A549 (cell line): ENCODE results near the gene VIL1. TPM values are rescaled to one million over a fixed set of nuclear protein-coding genes. Genes with fewer than 3 reads are reported as not detected.
A peak's percentile ranks its signal among the peaks of the same experiment; 100 is the strongest.

Experiments
- ATAC-seq, 2 experiments: fragments of 200-7000 bp in 1 of 2; fragments of >200 bp in 1 of 2; cut with Nextera tagmentation in 1 of 2; cut with Tn5 transposase in 1 of 2; 3 replicates each; pipeline versions ENCODE4 v1.8.0 to v1.9.1; 2018 to 2020; ENCODE audit warnings: mild to moderate bottlenecking in 1 of 2, moderate library complexity in 1 of 2
- CTCF ChIA-PET: fragments of 300-600 bp; sonication (Branson Sonifier 250); formaldehyde crosslinking; extraction: SDS; loops from one replicate; lab custom pipeline; 2021; ENCODE audit warnings: antibody characterized with exemption, inconsistent platforms; lab: Yijun Ruan, JAX
- POLR2A ChIA-PET: fragments of 350-600 bp; formaldehyde crosslinking; extraction: SDS; loops from one replicate; lab custom pipeline; 2021; ENCODE audit warnings: antibody characterized with exemption, inconsistent platforms; lab: Yijun Ruan, JAX
- DNase-seq, 2 experiments: peaks; one replicate each; pipeline versions ENCODE4 v3.0.0 to v3.0.0-alpha.2; 2011 to 2016; ENCODE audit warnings: low read depth in 1 of 2, low spot score in 1 of 2
- FAIRE-seq: peaks from 2 replicates; lab custom pipeline; 2011; peaks lifted over from hg19 to GRCh38; lab: Jason Lieb, UNC
- H3K27ac ChIP-seq, 2 experiments: fragments of >200 bp; sonication (Bioruptor Twin); formaldehyde crosslinking; 3 replicates each; pipeline ENCODE4 v1.5.1; 2016 to 2017
- H3K4me1 ChIP-seq: fragments of >200 bp; sonication (Bioruptor Twin); formaldehyde crosslinking; 3 replicates; pipeline ENCODE4 v1.6.1; 2016
- H3K4me2 ChIP-seq: fragments of >200 bp; sonication (Bioruptor Twin); formaldehyde crosslinking; 3 replicates; pipeline ENCODE4 v1.6.1; 2016
- H3K4me3 ChIP-seq: fragments of >200 bp; sonication (Bioruptor Twin); formaldehyde crosslinking; 3 replicates; pipeline ENCODE4 v1.5.1; 2016
- H3K9me3 ChIP-seq: fragments of >200 bp; sonication (Bioruptor Twin); formaldehyde crosslinking; 3 replicates; pipeline ENCODE4 v1.6.1; 2016
- CHD2 ChIP-seq: fragments of 150-350 bp; IDR thresholded peaks from 2 replicates; pipeline ENCODE4 v1.6.1; 2014; ENCODE audit warnings: low read length; ENCODE audit not compliant: partially characterized antibody
- CTCF ChIP-seq: fragments of >200 bp; sonication (Bioruptor Twin); formaldehyde crosslinking; IDR thresholded peaks from 3 replicates; pipeline ENCODE4 v1.5.1; 2016
- EHF ChIP-seq: fragments of 250-450 bp; sonication (Bioruptor Pico); IDR thresholded peaks from 2 replicates; pipeline ENCODE4 v1.5.0; 2020; ENCODE audit warnings: mild to moderate bottlenecking
- EHMT2 ChIP-seq: fragments of 200-600 bp; sonication (generic); IDR thresholded peaks from 2 replicates; pipeline ENCODE4 v1.6.1; 2016; ENCODE audit warnings: antibody characterized with exemption, low read depth, mild to moderate bottlenecking, moderate library complexity
- ELK1 ChIP-seq: fragments of 150-350 bp; IDR thresholded peaks from 2 replicates; pipeline ENCODE4 v1.6.1; 2014; ENCODE audit warnings: low read depth, mild to moderate bottlenecking, low read length
- ESRRA ChIP-seq: fragments of 150-350 bp; IDR thresholded peaks from 2 replicates; pipeline ENCODE4 v1.6.1; 2014; ENCODE audit warnings: mild to moderate bottlenecking, low read length, borderline replicate concordance
- HDAC2 ChIP-seq: fragments of 200-600 bp; sonication (generic); IDR thresholded peaks from 2 replicates; pipeline ENCODE4 v1.6.1; 2016
- HES2 ChIP-seq: fragments of >200 bp; sonication (Bioruptor Twin); formaldehyde crosslinking; IDR thresholded peaks from 2 replicates; pipeline ENCODE4 v1.6.1; 2016
- HMGXB4 ChIP-seq: fragments of 250-450 bp; sonication (Bioruptor Pico); IDR thresholded peaks from 2 replicates; pipeline ENCODE4 v1.5.0; 2021; ENCODE audit warnings: mild to moderate bottlenecking, moderate library complexity, borderline replicate concordance
- MAFK ChIP-seq: fragments of 450-650 bp; IDR thresholded peaks from 2 replicates; pipeline ENCODE4 v1.6.1; 2014; ENCODE audit not compliant: partially characterized antibody
- MAZ ChIP-seq: fragments of 150-350 bp; IDR thresholded peaks from 2 replicates; pipeline ENCODE4 v1.6.1; 2014; ENCODE audit warnings: antibody characterized with exemption, low read depth, low read length, borderline replicate concordance
- NPAS2 ChIP-seq: fragments of 250-450 bp; sonication (Bioruptor Pico); IDR thresholded peaks from 2 replicates; pipeline ENCODE4 v1.8.0; 2022; ENCODE audit warnings: mild to moderate bottlenecking, moderate library complexity, borderline replicate concordance
- NR3C1 ChIP-seq: fragments of >200 bp; sonication (Bioruptor Twin); formaldehyde crosslinking; IDR thresholded peaks from 3 replicates; pipeline ENCODE4 v1.6.1; 2017
- PHF8 ChIP-seq: fragments of 200-600 bp; sonication (generic); IDR thresholded peaks from 2 replicates; pipeline ENCODE4 v1.6.1; 2016; ENCODE audit warnings: low read depth, mild to moderate bottlenecking, antibody characterized with exemption, moderate library complexity, borderline replicate concordance
- POLR2AphosphoS2 ChIP-seq: conservative IDR thresholded peaks from 2 replicates; pipeline ENCODE4 v1.6.1; 2012; ENCODE audit warnings: low read length, improper control_type of control experiment, inconsistent platforms
- RAD21 ChIP-seq, 2 experiments: fragments of >200 bp in 1 of 2; sonication (Bioruptor Twin) in 1 of 2; formaldehyde crosslinking in 1 of 2; IDR thresholded peaks in 1 of 2; conservative IDR thresholded peaks in 1 of 2; 2 replicates in 1 of 2; 3 replicates in 1 of 2; pipeline ENCODE4 v1.6.1; 2012 to 2018; ENCODE audit warnings: inconsistent platforms in 1 of 2
- REST ChIP-seq: fragments of 200-600 bp; sonication (generic); IDR thresholded peaks from 2 replicates; pipeline ENCODE4 v1.6.1; 2016; ENCODE audit warnings: antibody characterized with exemption, mild to moderate bottlenecking, moderate library complexity
- SMC3 ChIP-seq: fragments of >200 bp; sonication (Bioruptor Twin); formaldehyde crosslinking; IDR thresholded peaks from 3 replicates; pipeline ENCODE4 v1.6.1; 2018; ENCODE audit warnings: inconsistent platforms
- TP53 ChIP-seq: fragments of 250-450 bp; sonication (Bioruptor Pico); IDR thresholded peaks from 2 replicates; pipeline ENCODE4 v1.5.0; 2021; ENCODE audit warnings: mild to moderate bottlenecking, moderate library complexity
- USF2 ChIP-seq: fragments of 450-650 bp; IDR thresholded peaks from 2 replicates; pipeline ENCODE4 v1.6.1; 2014; ENCODE audit warnings: antibody characterized with exemption
- ZFP36 ChIP-seq: fragments of 450-650 bp; IDR thresholded peaks from 2 replicates; pipeline ENCODE4 v1.6.1; 2014; ENCODE audit warnings: borderline replicate concordance; ENCODE audit not compliant: partially characterized antibody
- ZNF302 ChIP-seq: fragments of 250-450 bp; sonication (Bioruptor Pico); IDR thresholded peaks from 2 replicates; pipeline ENCODE4 v1.9.0; 2021; ENCODE audit warnings: inconsistent platforms, mild to moderate bottlenecking, moderate library complexity
- WGBS: methylation state at CpG from one replicate; pipeline ENCODE4 v1.1.6; 2017; ENCODE audit errors: missing lambda C conversion rate; 5-methylcytosine and 5-hydroxymethylcytosine counted together
- polyA plus RNA-seq, 4 experiments: library from polyadenylated mRNA; depleted of rRNA in 3 of 4; stranded (reverse); fragments of >200 nt; fragmentation: RNase III in 1 of 4; extraction: RNeasy Plus Mini Kit Qiagen cat#74134 plus additional on column Dnase treatment in 1 of 4; gene quantifications; 2 replicates in 3 of 4; 3 replicates in 1 of 4; pipeline ENCODE4 v1.2.3, GENCODE V29; 2011 to 2017

VIL1 gene
- polyA plus RNA-seq, 2 of the 4 experiments (the other 2 are of a cell fraction): 1.9 to 2.3 TPM

- DNase-seq (no peak), ATAC-seq (no peak), FAIRE-seq (no peak)
- Histone ChIP-seq H3K9me3 (no peaks in the 10 kb centered on the region), H3K4me2 (no peak overlapping the region), H3K4me1 (peaks cover 13% of the 10 kb centered on the region), H3K27ac (no peak overlapping the region), H3K4me3 (no peak overlapping the region)
- 52% methylated on average over 3 of the region's 3 CpGs for WGBS
- TF ChIP-seq PHF8: no peak
- ChIA-PET CTCF (interaction anchor here (1.1 to 1.7 kb wide), 2 partner anchors 11 to 175 kb away, joined by 4 to 7 read pairs; no protein-coding TSS in a partner anchor), POLR2A (no interaction called here)
Measured at GRCh38 chr2:218476676-218477075, 57.8 kb downstream of the VIL1 start.

GRCh38 chr2:218477247-218477646 lies 58.3 kb downstream of the VIL1 start:
- no peak for DNase-seq
- ATAC-seq: no peak
- Histone ChIP-seq H3K4me2 (no peak overlapping the region), H3K27ac (no peak overlapping the region), H3K4me3 (no peak overlapping the region), H3K9me3 (no peaks in the 10 kb centered on the region), H3K4me1 (peaks cover 13% of the 10 kb centered on the region)
- FAIRE-seq: no peak
- POLR2A ChIA-PET: no interaction called here
- TF ChIP-seq MAZ (no peak), POLR2AphosphoS2 (no peak), NR3C1 (no peak), HDAC2 (no peak), NPAS2 (CRISPR knock-in tag) (no peak), ELK1 (no peak), EHMT2 (no peak), ESRRA (no peak), CHD2 (no peak), HES2 (no peak), MAFK (no peak), ZNF302 (CRISPR knock-in tag) (no peak), SMC3 (no peak), HMGXB4 (CRISPR knock-in tag) (no peak), PHF8 (no peak)
- CTCF ChIA-PET: interaction anchor here (1.7 kb wide), 1 partner anchor 11 kb away, joined by 7 read pairs; no protein-coding TSS in a partner anchor

- Histone ChIP-seq H3K4me1 (peaks cover 13% of the 10 kb centered on the region), H3K4me2 (no peak overlapping the region), H3K27ac (no peak overlapping the region), H3K9me3 (no peaks in the 10 kb centered on the region), H3K4me3 (no peak overlapping the region)
- 52% methylated on average over 2 of the region's 2 CpGs for WGBS
- ChIA-PET CTCF (no interaction called here), POLR2A (no interaction called here)
- DNase-seq (no peak), ATAC-seq (no peak), FAIRE-seq (peak; percentile 13)
- TF ChIP-seq ZFP36 (no peak), REST (no peak), USF2 (no peak), RAD21 (conservative IDR thresholded peaks at IDR 0.05 in 1 of 2, IDR thresholded peaks at IDR 0.05 in 1 of 2) (no peak), EHF (CRISPR knock-in tag) (no peak), TP53 (CRISPR knock-in tag) (no peak), NR3C1 (no peak), CTCF (no peak)
Measured at GRCh38 chr2:218478544-218478943, 59.6 kb downstream of the VIL1 start.
